Measurements from ENCODE around the gene ATF7. TPM values are rescaled to one million over a fixed set of nuclear protein-coding genes. Genes with fewer than 3 reads are reported as not detected.

ATF7 gene
- polyA plus RNA-seq, 3 donors: 21.7 to 27.9 (median 24.4) TPM

GRCh38 chr12:53504004-53504920 lies 121.9 kb downstream of the ATF7 start:
- no peak overlapping the region for H2AFZ ChIP-seq (ENCODE audit: insufficient read depth, low read depth, low read length, poor library complexity, severe bottlenecking)
- peaks cover 33 to 45% of the 10 kb centered on the region in 2 donors for H3K36me3 ChIP-seq (replicated peaks in 1 of 2; ENCODE audit: control insufficient read depth in 1 of 2, insufficient read depth in 2 of 2, low read length in 2 of 2)
- H3K9ac ChIP-seq (ENCODE audit: insufficient read depth, low read length, poor library complexity, severe bottlenecking): no peak overlapping the region
- no peak for TF ChIP-seq CTCF (IDR thresholded peaks at IDR 0.05)
- H3K4me1 ChIP-seq (ENCODE audit: control insufficient read depth in 1 of 2, insufficient read depth in 2 of 2, low read length in 2 of 2): peaks cover 22 to 30% of the 10 kb centered on the region in 2 donors
- no peaks in the 10 kb centered on the region for H3K9me3 ChIP-seq (replicated peaks in 1 of 2; ENCODE audit: control insufficient read depth in 1 of 2, insufficient read depth in 1 of 2, low read length in 2 of 2)
- peak overlapping the region in 1 of 2 donors; percentile 41 for H3K27ac ChIP-seq (ENCODE audit: low read depth in 1 of 2, low read length in 2 of 2)
- H3K27me3 ChIP-seq (ENCODE audit: control insufficient read depth in 2 of 2, insufficient read depth in 2 of 2, low read length in 2 of 2): no peaks in the 10 kb centered on the region
- no peak for DNase-seq
- H4K20me1 ChIP-seq (ENCODE audit: insufficient read depth, low read length): no peaks in the 10 kb centered on the region
- peak overlapping the region in 3 of 7 donors; percentile 46 to 64 (median 46) for H3K27ac Mint-ChIP-seq
- intact Hi-C loops (cut with micrococcal nuclease): loop anchor here (5.0 to 10.0 kb wide), 3 partner anchors 52 to 289 kb away; partner anchors contain the start of genes AAAS (in 1 of the 2) and PCBP2 (in 1 of the 2)
- peaks cover 29 to 47% of the 10 kb centered on the region in 2 donors for H3K36me3 Mint-ChIP-seq
- peaks cover 29% of the 10 kb centered on the region for H3K4me1 Mint-ChIP-seq
- WGBS (ENCODE audit: insufficient coverage): 98% methylated on average over 5 of the region's 14 CpGs
- no peak overlapping the region for H3K4me2 ChIP-seq (replicated peaks; ENCODE audit: extremely low read depth, low read length, poor library complexity, severe bottlenecking)
- H3K4me3 Mint-ChIP-seq: no peak overlapping the region
- no peak overlapping the region for H3K4me3 ChIP-seq (replicated peaks in 1 of 3; ENCODE audit: low read depth in 2 of 3, low read length in 3 of 3)
- no peaks in the 10 kb centered on the region for H3K9me3 Mint-ChIP-seq
- H3K79me2 ChIP-seq (ENCODE audit: insufficient read depth, low read length): peaks cover 18% of the 10 kb centered on the region
- peaks cover 0 to 4% (median 0%) of the 10 kb centered on the region in 3 donors for H3K27me3 Mint-ChIP-seq (ENCODE audit: low read depth in 3 of 3)

- Histone ChIP-seq H3K4me3 (replicated peaks in 1 of 3; ENCODE audit: low read depth in 2 of 3, low read length in 3 of 3) (no peak overlapping the region), H2AFZ (ENCODE audit: insufficient read depth, low read depth, low read length, poor library complexity, severe bottlenecking) (no peak overlapping the region), H3K9ac (ENCODE audit: insufficient read depth, low read length, poor library complexity, severe bottlenecking) (no peak overlapping the region), H3K4me2 (replicated peaks; ENCODE audit: extremely low read depth, low read length, poor library complexity, severe bottlenecking) (no peak overlapping the region), H4K20me1 (ENCODE audit: insufficient read depth, low read length) (no peaks in the 10 kb centered on the region), H3K27ac (ENCODE audit: low read depth in 1 of 2, low read length in 2 of 2) (no peak overlapping the region), H3K79me2 (ENCODE audit: insufficient read depth, low read length) (peaks cover 18% of the 10 kb centered on the region), H3K36me3 (replicated peaks in 1 of 2; ENCODE audit: control insufficient read depth in 1 of 2, insufficient read depth in 2 of 2, low read length in 2 of 2) (peaks cover 33 to 45% of the 10 kb centered on the region in 2 donors), H3K27me3 (ENCODE audit: control insufficient read depth in 2 of 2, insufficient read depth in 2 of 2, low read length in 2 of 2) (no peaks in the 10 kb centered on the region), H3K4me1 (ENCODE audit: control insufficient read depth in 1 of 2, insufficient read depth in 2 of 2, low read length in 2 of 2) (peaks cover 29 to 34% of the 10 kb centered on the region in 2 donors), H3K9me3 (replicated peaks in 1 of 2; ENCODE audit: control insufficient read depth in 1 of 2, insufficient read depth in 1 of 2, low read length in 2 of 2) (no peaks in the 10 kb centered on the region)
- intact Hi-C loops (cut with micrococcal nuclease): loop anchor here (5.0 to 10.0 kb wide), 3 partner anchors 51 to 288 kb away; partner anchors contain the start of genes AAAS (in 1 of the 2) and PCBP2 (in 1 of the 2)
- no peak for TF ChIP-seq CTCF (IDR thresholded peaks at IDR 0.05)
- Mint-ChIP-seq H3K4me1 (peaks cover 30% of the 10 kb centered on the region), H3K27me3 (ENCODE audit: low read depth in 3 of 3) (peaks cover 0 to 6% (median 0%) of the 10 kb centered on the region in 3 donors), H3K36me3 (peaks cover 29 to 47% of the 10 kb centered on the region in 2 donors), H3K27ac (peak overlapping the region in 1 of 7 donors; percentile 68), H3K9me3 (no peaks in the 10 kb centered on the region), H3K4me3 (no peak overlapping the region)
- no peak for DNase-seq
- WGBS (ENCODE audit: insufficient coverage): 83% methylated on average over 1 of the region's 10 CpGs
Measured at GRCh38 chr12:53502983-53503728, 123.0 kb downstream of the ATF7 start.

All from CD14-positive monocyte (primary cell).